Measurements from ENCODE around the gene LDLRAD3.
A peak's percentile ranks its signal among the peaks of the same experiment; 100 is the strongest.

GRCh38 chr11:35943713-35944502 lies at the start of gene LDLRAD3:
- TF ChIP-seq POLR2A (IDR thresholded peaks at IDR 0.05) (peak; percentile 5 to 48), CTCF (IDR thresholded peaks at IDR 0.05) (no peak)

All from uterus (tissue), 2 donors.